NCI-H2227 treated with DMSO at 0.1 percent for 48 hours (cell line): ENCODE measurements around the gene GABPA.

Source experiments
- DNase-seq: peaks from one replicate; lab custom pipeline; 2025; lab: John Stamatoyannopoulos, UW

GABPA gene

DNA sequence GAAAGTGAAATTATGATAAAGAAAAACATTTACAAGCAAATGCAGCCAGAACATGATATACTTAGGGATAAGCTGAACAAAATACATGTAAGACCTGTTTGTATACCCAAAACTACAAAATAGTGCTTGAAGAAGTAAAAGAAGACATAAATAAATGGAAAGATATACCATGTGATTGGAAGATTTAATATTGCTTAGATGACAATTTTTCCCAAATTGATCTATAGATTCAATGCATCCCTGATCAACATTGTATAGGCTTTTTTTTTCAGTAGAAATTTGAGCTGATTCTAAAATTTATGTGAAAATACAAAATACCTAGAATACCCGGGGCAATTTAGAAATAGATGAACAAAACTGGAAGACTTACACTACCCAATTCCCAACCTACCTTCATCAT is 76.4 kb downstream of the GABPA start:
- DNase-seq: no peak

DNA sequence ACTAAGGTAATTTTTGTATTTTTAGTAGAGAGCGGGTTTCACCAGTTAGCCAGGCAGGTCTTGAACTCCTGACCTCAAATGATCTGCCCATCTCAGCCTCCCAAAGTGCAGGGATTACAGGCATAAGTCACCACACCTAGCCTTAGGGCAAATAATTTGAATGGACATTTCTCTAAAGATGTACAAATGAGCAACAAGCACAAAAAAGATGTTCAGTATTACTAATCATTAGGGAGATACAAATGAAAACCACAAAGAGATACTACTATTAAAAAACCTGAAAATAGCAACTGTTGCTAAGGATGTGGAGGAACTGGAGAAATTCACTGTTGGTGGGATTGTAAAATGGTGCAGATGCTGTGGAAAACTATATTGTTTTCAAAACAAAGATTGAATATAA is 79.1 kb downstream of the GABPA start:
- DNase-seq: no peak

DNA sequence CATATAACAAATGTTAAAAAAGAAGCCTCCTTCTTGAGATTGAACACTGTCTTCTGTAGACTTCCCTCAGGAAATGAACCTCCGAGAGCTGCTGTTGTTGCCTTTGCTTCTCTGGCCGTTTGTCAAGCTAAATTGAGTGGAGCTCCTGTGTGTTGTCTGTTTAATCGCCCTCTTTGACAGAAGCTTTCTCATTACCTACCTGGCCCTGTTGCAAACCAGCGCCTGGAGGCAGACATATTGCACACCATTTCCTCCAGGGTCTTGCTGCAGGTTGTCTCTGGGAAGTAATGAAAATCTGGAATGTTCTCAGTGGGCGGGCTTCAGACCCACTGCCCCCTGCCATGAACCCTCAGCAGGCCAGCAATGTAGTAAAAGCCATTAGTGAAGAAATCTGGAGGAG is 83.3 kb downstream of the GABPA start:
- DNase-seq: no peak

- no peak for DNase-seq
Observed at GRCh38 chr21:25818551-25818950, 83.8 kb downstream of the GABPA start.
